Endothelial cell of umbilical vein (primary cell): ENCODE measurements around the gene MYO9A. TPM values are rescaled to one million over a fixed set of nuclear protein-coding genes. Genes with fewer than 3 reads are reported as not detected.

ENCODE experiments used
- BruUV-seq: library from RNA; stranded (reverse); fragments of 400-500 nt; replicated peaks from 2 replicates; lab custom pipeline; 2021; lab: Mats Ljungman, UMichigan
- CTCF ChIA-PET: fragments of 300-600, 350-600 bp; sonication (Branson Sonifier 250); formaldehyde crosslinking; loops from one replicate; lab custom pipeline; 2021; ENCODE audit warnings: antibody characterized with exemption, inconsistent platforms; lab: Charles Lee
- POLR2A ChIA-PET: fragments of 300-600, 350-600 bp; sonication (Branson Sonifier 250); formaldehyde crosslinking; loops from one replicate; lab custom pipeline; 2021; ENCODE audit warnings: antibody characterized with exemption, inconsistent platforms; lab: Charles Lee
- DNase-seq: peaks from one replicate; pipeline ENCODE4 v3.0.0-alpha.2; 2011; ENCODE audit warnings: low read depth, low spot score
- FAIRE-seq: peaks from 2 replicates; lab custom pipeline; 2011; peaks lifted over from hg19 to GRCh38; lab: Jason Lieb, UNC
- H2AFZ ChIP-seq: 2 replicates; pipeline ENCODE4 v1.6.0; 2012; ENCODE audit warnings: low read depth, low read length, control low read depth, inconsistent platforms
- H3K27ac ChIP-seq: 2 replicates; pipeline ENCODE4 v1.5.1; 2011; ENCODE audit warnings: low read depth, mild to moderate bottlenecking, control low read depth, low read length, moderate library complexity; ENCODE audit not compliant: insufficient read depth
- H3K27me3 ChIP-seq, 2 experiments: 2 replicates each; pipeline versions ENCODE4 v1.6.0 to v1.6.1; 2011; ENCODE audit warnings: low read length in 2 of 2, mixed read lengths in 1 of 2; ENCODE audit not compliant: control insufficient read depth in 2 of 2, insufficient read depth in 2 of 2
- H3K36me3 ChIP-seq, 2 experiments: 2 replicates in 1 of 2; 3 replicates in 1 of 2; pipeline ENCODE4 v1.5.1; 2011; ENCODE audit warnings: low read length in 2 of 2, mild to moderate bottlenecking in 1 of 2, moderate library complexity in 1 of 2; ENCODE audit not compliant: control insufficient read depth in 2 of 2, insufficient read depth in 2 of 2; ENCODE audit errors: extremely low read depth in 1 of 2
- H3K4me1 ChIP-seq: 3 replicates; pipeline ENCODE4 v1.5.1; 2011; ENCODE audit warnings: mild to moderate bottlenecking, low read length; ENCODE audit not compliant: control insufficient read depth, insufficient read depth; ENCODE audit errors: extremely low read depth
- H3K4me2 ChIP-seq: 2 replicates; pipeline ENCODE4 v1.6.1; 2011; ENCODE audit warnings: low read length, control low read depth, mixed read lengths; ENCODE audit not compliant: insufficient read depth
- H3K4me3 ChIP-seq, 3 experiments: fragments of 200-600 bp in 1 of 3; sonication (generic), shearing (Covaris generic) in 1 of 3; replicated peaks in 1 of 3; 2 replicates each; pipeline ENCODE4 v1.5.1; 2011 to 2016; ENCODE audit warnings: control low read depth in 3 of 3, low read length in 3 of 3, mild to moderate bottlenecking in 2 of 3, inconsistent platforms in 1 of 3, low read depth in 1 of 3, moderate library complexity in 1 of 3; ENCODE audit not compliant: insufficient read depth in 1 of 3
- H3K79me2 ChIP-seq: 2 replicates; pipeline ENCODE4 v1.6.0; 2012; ENCODE audit warnings: low read length, inconsistent platforms; ENCODE audit not compliant: control insufficient read depth, insufficient read depth
- H3K9ac ChIP-seq: replicated peaks from 2 replicates; pipeline ENCODE3; 2011; ENCODE audit warnings: low read length, control low read depth; ENCODE audit not compliant: insufficient read depth; ENCODE audit errors: extremely low read depth
- H3K9me1 ChIP-seq: replicated peaks from 3 replicates; pipeline ENCODE4 v1.6.0; 2011; ENCODE audit warnings: mild to moderate bottlenecking, low read length; ENCODE audit not compliant: control insufficient read depth, insufficient read depth; ENCODE audit errors: extremely low read depth
- H3K9me3 ChIP-seq: replicated peaks from 2 replicates; pipeline ENCODE4 v1.5.1; 2012; ENCODE audit warnings: low read length, inconsistent platforms; ENCODE audit not compliant: control insufficient read depth, insufficient read depth
- H4K20me1 ChIP-seq: replicated peaks from 2 replicates; pipeline ENCODE3; 2011; ENCODE audit warnings: mild to moderate bottlenecking, low read length; ENCODE audit not compliant: control insufficient read depth, insufficient read depth; ENCODE audit errors: extremely low read depth
- CTCF ChIP-seq, 2 donors: IDR thresholded peaks; 1 replicate in 1 of 2; 2 replicates in 1 of 2; pipeline ENCODE4 v1.5.1; 2011; ENCODE audit warnings: low read length in 2 of 2, mild to moderate bottlenecking in 2 of 2, moderate library complexity in 2 of 2, control low read depth in 1 of 2, inconsistent platforms in 1 of 2, low read depth in 1 of 2; ENCODE audit not compliant: insufficient read depth in 1 of 2; ENCODE audit errors: extremely low read depth in 1 of 2
- EZH2 ChIP-seq: IDR thresholded peaks from 2 replicates; pipeline ENCODE4 v1.6.1; 2012; ENCODE audit warnings: borderline replicate concordance, low read depth, mild to moderate bottlenecking, moderate library complexity, low read length, inconsistent platforms; ENCODE audit not compliant: severe bottlenecking
- FOS ChIP-seq: IDR thresholded peaks from 2 replicates; pipeline ENCODE4 v1.6.1; 2011; ENCODE audit warnings: mild to moderate bottlenecking, low read length, moderate library complexity, borderline replicate concordance; ENCODE audit not compliant: insufficient read depth
- GATA2 ChIP-seq: IDR thresholded peaks from 2 replicates; pipeline ENCODE4 v1.7.0; 2011; ENCODE audit warnings: low read depth, mild to moderate bottlenecking, moderate library complexity, mixed read lengths, low read length; ENCODE audit not compliant: insufficient read length, insufficient read depth
- JUN ChIP-seq: IDR thresholded peaks from 2 replicates; pipeline ENCODE4 v1.6.1; 2011; ENCODE audit warnings: borderline replicate concordance, low read depth; ENCODE audit not compliant: insufficient read length, insufficient read depth
- MYC ChIP-seq: IDR thresholded peaks from one replicate; pipeline ENCODE4 v1.6.1; 2011; ENCODE audit warnings: mild to moderate bottlenecking, low read depth, low read length
- POLR2A ChIP-seq: IDR thresholded peaks from 2 replicates; pipeline ENCODE4 v1.6.1; 2012; ENCODE audit warnings: low read depth, mild to moderate bottlenecking, control low read depth, low read length
- POLR2AphosphoS5 ChIP-seq: IDR thresholded peaks from 2 replicates; pipeline ENCODE4 v1.6.1; 2012; ENCODE audit warnings: low read depth, mild to moderate bottlenecking, control low read depth, low read length, moderate library complexity; ENCODE audit not compliant: insufficient read depth
- dilution Hi-C: fragments of 300-500 bp; cut with MboI; formaldehyde crosslinking; loops from one replicate; pipeline ENCODE4 v1.15.0; 2019; ENCODE audit warnings: low sequenced_read_pairs; ENCODE audit not compliant: extremely low pct_ligation_motif_present
- intact Hi-C: fragments of 100-400 bp; cut with micrococcal nuclease; formaldehyde crosslinking; loops from one replicate; pipeline ENCODE4 v1.10.0; 2022
- polyA plus RNA-seq, 4 experiments: library from polyadenylated mRNA; depleted of rRNA in 3 of 4; stranded (reverse) in 3 of 4; unstranded in 1 of 4; fragments of >200 nt; gene quantifications; 2 replicates each; pipeline versions ENCODE4 v1.2.1 to v1.2.3, GENCODE V29; 2011 to 2012; ENCODE audit warnings: missing spikeins in 1 of 4
- total RNA-seq: library from RNA; stranded (reverse); gene quantifications from 2 replicates; pipeline ENCODE4 v1.2.3, GENCODE V29; 2021
- TF ChIP-seq, protein P1 (sequence below): IDR thresholded peaks from 2 replicates; pipeline ENCODE4 v1.6.1; 2011; ENCODE audit not compliant: insufficient read depth, insufficient read length

Gene MYO9A
- total and polyA plus RNA-seq, 2 donors (not counting 3 experiments of a cell fraction or from before 2014, with no cell fraction given): 6.4 to 30.3 TPM

DNA sequence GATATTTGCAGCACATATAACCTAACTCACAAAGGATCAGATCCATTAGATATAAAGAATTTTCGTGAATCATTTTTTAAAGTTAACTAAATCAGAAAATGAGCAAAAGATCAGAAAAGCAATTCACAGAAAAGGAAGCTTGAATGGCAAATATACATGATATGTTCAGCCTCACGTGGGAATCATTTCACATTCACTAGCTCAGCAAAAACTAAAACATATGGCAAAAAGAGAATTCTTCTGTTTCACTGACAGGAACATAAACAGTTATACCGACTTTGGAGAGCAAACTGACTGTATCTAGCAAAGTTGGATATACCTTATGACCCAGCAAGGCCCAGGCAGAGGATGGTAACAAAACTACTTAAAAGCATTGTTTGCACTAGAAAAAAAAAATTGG, 341.6 kb downstream of the MYO9A start:
- H3K79me2 ChIP-seq: no peaks in the 10 kb centered on the region
- no TSS peak for BruUV-seq
- FAIRE-seq: no peak
- no peaks in the 10 kb centered on the region for H3K9me1 ChIP-seq
- TF ChIP-seq CTCF (IDR thresholded peaks at IDR 0.05; ENCODE audit: extremely low read depth in 1 of 2, insufficient read depth in 1 of 2, low read depth in 1 of 2, low read length in 2 of 2): no peak
- TF ChIP-seq EZH2: no peak
- TF ChIP-seq POLR2AphosphoS5: no peak
- no peak for TF ChIP-seq POLR2A
- TF ChIP-seq FOS: no peak
- TF ChIP-seq, protein P1, sequence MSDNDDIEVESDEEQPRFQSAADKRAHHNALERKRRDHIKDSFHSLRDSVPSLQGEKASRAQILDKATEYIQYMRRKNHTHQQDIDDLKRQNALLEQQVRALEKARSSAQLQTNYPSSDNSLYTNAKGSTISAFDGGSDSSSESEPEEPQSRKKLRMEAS: no peak
- no peak for TF ChIP-seq GATA2
- no peak for TF ChIP-seq MYC
- TF ChIP-seq JUN: no peak
- H3K4me3 ChIP-seq: no peak overlapping the region
- H4K20me1 ChIP-seq: no peaks in the 10 kb centered on the region
- H2AFZ ChIP-seq: no peak overlapping the region
- CTCF ChIA-PET: interaction anchor here (1.6 kb wide), 1 partner anchor 24 kb away, joined by 13 read pairs; no protein-coding TSS in a partner anchor
- intact Hi-C loops: no loop called here
- no peak overlapping the region for H3K9ac ChIP-seq
- no peaks in the 10 kb centered on the region for H3K36me3 ChIP-seq
- no peak overlapping the region for H3K27ac ChIP-seq
- no peak overlapping the region for H3K4me2 ChIP-seq
- dilution Hi-C loops: no loop called here
- H3K9me3 ChIP-seq: no peaks in the 10 kb centered on the region
- POLR2A ChIA-PET: no interaction called here
- no peak for DNase-seq
- H3K27me3 ChIP-seq: no peaks in the 10 kb centered on the region
- peaks cover 16% of the 10 kb centered on the region for H3K4me1 ChIP-seq
